Left renal cortex interstitium (tissue), 4 donors: ENCODE data around the gene EIF4G2. TPM values are rescaled to one million over a fixed set of nuclear protein-coding genes. Genes with fewer than 3 reads are reported as not detected.

ENCODE experiments used
- DNase-seq, 4 donors: peaks; one replicate each; pipeline ENCODE4 v3.0.0-alpha.2; 2013; ENCODE audit warnings: low read depth in 4 of 4, low spot score in 2 of 4, missing footprints in 1 of 4
- polyA plus RNA-seq, 4 donors: library from polyadenylated mRNA; unstranded; fragments of 120-200 nt; gene quantifications; one replicate each; pipeline ENCODE4 v1.2.1, GENCODE V29; 2013; ENCODE audit not compliant: insufficient read length in 4 of 4

Gene EIF4G2
- polyA plus RNA-seq, 4 donors = 792 to 886 (median 869) TPM

DNA sequence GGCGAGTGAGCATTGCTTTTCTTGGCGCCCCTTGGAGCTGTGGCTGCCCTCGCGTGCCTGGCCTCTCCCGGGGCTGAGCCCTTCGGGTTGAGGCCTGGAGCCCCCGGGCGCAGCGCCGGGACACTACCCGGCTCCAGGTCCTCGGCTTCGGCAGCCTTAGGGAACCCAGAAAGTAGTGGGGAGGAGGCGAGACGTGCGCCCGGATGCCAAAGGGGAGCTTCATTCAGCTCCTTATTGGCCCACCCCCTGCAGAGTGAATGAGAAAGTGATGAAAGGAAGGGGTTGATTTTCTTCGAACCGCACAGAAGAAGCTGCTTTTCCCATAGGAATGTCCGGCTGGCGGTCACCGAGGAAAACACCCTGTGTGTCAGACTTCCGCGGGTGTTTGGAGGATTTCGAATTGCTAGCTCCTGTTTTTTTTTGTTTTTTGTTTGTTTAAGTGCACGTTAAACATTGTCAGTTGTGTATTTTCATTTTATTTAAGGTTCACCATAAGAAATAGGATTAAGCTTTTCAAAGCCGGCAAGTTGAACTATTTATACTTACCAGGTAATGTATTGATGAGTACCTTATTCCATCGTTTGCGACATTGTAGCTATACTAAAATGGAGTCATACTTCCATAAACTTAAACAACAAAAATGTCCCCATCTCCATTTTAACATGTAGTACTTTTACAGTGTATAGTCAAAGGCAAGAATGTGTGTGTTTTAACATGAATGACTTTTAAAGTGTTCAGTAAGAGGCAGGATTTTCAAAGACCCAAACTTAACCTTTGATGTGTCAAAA is 841 bp upstream of the EIF4G2 start:
- DNase-seq = peak; percentile 20 to 69 (median 32)

- DNase-seq = peak in 1 of 4 donors; percentile 18
Measured at GRCh38 chr11:10808235-10808552, 532 bp downstream of the EIF4G2 start.

GRCh38 chr11:10807493-10808234 is 1.1 kb downstream of the EIF4G2 start:
- peak; percentile 28 to 54 (median 38) for DNase-seq

GRCh38 chr11:10806206-10806605 is 2.5 kb downstream of the EIF4G2 start:
- DNase-seq = no peak

DNA sequence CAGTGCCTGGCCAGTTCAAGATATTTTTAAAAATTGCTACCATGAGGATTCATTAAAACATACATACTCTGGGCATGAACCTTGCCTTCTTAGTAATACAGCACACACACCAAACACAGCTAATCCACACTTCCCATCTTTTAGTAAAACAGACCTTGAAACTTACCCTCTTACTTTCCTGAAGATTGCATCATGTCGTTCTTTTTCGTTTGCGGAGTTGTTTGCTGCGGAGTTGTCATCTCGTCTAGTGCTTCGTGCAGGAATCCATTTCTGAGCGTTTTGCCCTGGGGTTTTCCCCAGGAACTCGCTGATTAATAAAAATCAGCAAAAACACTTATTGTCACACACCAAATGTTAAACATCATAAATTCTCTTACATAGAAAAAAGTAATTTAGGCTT is 3.0 kb downstream of the EIF4G2 start:
- no peak for DNase-seq

- DNase-seq = no peak
Measured at GRCh38 chr11:10803676-10804075, 5.0 kb downstream of the EIF4G2 start.

GRCh38 chr11:10800292-10800691 is 8.4 kb downstream of the EIF4G2 start:
- DNase-seq = no peak

DNA sequence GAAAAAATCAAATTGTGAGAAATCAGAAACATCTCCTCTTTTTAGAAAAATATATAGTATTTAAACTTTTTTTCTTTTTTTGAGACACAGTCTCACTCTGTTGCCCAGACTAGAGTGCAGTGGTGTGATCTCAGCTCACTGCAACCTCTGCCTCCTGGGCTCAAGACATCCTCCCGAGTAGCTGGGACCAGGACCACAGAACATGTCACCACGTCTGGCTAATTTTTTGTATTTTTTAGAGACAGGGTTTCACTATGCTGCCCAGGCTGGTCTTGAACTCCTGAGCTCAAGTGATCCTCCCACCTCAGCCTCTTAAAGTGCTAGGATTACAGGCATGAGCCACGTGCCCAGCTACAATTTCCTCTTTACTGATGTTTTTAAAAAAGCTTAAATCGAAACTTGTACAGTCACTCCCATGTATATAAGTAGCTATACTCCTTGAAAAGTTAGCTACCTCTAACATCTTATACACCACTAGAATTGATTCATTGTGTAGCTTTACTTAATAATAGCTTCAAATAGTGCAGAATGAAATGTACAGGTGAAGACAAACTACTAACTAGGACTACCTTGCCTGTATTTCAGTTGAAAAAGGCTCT is 10.3 kb downstream of the EIF4G2 start:
- no peak for DNase-seq

DNA sequence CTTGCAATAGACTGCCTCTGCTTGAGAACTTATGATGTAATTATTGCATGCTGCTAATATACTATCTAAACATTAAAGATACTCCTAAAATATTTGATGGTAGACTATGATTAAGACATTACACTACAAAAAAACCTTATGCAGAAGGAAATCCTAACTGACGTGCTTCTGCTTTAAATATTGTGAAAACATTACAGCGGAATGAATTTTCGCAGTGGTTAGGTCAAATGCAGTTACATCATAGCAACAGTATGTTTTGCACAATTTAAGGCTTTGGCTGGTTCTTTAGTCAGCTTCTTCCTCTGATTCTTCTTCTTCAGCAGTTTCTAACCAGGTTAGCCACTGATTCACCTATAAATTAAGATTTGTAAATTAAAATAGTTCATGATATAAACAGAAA is 11.2 kb downstream of the EIF4G2 start:
- no peak for DNase-seq

DNA sequence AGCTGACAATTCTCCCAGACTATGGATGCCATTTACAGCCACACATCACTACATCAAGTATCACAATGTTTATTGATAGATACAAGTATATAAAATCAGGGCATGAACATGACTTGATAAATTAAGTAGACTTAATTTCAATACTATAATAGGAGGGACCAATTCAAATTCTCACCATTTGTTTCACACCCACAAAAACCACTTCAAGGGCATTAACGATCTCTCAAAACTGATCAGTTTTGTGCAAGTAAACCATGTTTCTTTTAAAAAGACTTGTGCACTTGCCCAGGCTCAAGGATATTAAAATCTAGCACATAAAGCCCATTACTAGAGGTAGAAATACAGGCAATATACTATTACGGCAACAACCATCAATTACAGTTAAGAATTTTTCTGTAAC is 11.7 kb downstream of the EIF4G2 start:
- no peak for DNase-seq

DNA sequence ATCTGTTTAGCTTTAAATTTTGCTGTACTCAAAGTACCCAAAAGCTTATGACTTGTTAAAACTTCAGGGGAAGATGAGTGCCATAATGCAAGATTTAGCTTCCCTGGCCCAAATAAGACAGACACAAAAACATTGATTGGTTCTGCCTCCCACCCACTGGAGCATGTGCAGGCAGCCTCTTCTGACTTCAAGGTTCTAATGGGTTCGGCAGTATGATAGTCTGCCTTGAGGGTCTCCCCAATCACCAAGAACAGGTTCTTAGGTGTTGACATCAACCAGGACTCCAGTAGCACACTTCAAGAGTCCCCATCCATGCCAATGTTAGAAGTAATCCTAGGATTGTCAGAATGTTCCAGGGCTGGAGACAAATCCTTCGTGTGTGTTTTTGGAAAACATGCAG is 12.5 kb downstream of the EIF4G2 start:
- no peak for DNase-seq

- DNase-seq = no peak
Measured at GRCh38 chr11:10793470-10794255, 15.1 kb downstream of the EIF4G2 start.

DNA sequence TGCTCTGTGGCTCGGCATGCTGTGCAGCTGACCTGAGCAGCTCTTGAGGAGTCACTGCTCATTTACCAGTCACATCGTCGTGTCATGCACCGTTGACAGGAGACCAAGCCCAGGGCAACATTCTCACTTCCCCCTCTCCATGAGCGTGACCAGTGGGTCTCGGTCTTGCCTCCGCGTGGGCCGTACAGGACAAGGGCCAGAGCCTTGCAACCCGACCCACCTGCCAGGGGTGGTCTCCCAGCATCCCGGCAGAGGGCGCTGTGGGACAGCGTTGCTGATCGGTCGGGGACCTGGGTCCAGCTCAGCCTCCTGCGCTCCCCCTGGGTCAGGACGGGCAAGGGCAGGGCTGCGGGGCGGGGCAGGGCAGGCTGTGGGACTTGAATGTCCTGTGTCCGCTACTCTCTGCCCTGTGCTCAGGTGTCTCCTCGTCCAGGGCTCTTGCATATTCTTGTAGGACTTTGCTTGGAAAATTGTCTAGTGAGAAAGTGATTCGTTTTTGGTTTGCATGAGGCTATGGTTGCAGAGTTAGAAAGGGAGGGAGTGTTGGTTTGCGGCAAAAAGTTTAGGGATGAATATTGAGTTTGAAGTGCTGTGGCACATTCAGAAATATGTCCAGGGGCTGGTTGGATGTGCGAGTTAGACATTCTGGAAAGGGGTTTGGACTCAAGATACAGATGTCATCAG is 16.2 kb downstream of the EIF4G2 start:
- peak in 3 of 4 donors; percentile 41 to 59 (median 54) for DNase-seq

DNA sequence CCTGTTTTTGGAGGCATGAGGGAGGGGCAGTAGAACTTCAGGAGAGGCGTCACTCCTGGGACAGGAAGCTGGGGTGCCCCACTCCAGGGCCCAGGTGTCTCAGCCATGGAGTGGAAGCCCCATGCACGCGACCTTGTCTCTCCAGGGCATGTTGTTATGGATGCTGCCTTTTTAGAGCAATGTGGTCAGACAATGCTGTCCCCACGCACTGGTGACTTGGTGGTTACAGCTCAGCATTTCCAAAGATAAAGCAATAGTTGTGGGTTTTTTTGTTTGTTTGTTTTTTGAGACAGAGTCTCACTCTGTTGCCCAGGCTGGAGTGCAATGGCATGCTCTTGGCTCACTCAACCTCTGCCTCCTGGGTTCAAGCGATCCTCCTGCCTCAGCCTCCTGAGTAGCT is 22.3 kb downstream of the EIF4G2 start:
- DNase-seq = no peak

DNA sequence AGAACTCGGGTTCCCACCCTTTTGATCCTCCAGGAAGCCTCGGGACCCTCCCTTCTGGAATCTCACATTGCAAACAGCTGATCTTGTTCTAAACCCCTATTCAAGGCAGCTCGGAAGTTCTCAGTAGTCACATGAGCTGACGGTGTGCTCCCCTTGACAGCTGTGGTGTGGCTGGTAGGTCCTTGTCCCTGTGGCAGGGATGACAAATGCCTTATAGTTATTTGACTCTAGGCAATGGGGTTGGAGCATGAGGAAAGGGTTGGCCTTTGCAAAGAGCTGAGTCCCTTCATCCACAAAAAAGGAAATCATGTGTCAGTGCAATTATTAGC is 23.6 kb downstream of the EIF4G2 start:
- no peak for DNase-seq

DNA sequence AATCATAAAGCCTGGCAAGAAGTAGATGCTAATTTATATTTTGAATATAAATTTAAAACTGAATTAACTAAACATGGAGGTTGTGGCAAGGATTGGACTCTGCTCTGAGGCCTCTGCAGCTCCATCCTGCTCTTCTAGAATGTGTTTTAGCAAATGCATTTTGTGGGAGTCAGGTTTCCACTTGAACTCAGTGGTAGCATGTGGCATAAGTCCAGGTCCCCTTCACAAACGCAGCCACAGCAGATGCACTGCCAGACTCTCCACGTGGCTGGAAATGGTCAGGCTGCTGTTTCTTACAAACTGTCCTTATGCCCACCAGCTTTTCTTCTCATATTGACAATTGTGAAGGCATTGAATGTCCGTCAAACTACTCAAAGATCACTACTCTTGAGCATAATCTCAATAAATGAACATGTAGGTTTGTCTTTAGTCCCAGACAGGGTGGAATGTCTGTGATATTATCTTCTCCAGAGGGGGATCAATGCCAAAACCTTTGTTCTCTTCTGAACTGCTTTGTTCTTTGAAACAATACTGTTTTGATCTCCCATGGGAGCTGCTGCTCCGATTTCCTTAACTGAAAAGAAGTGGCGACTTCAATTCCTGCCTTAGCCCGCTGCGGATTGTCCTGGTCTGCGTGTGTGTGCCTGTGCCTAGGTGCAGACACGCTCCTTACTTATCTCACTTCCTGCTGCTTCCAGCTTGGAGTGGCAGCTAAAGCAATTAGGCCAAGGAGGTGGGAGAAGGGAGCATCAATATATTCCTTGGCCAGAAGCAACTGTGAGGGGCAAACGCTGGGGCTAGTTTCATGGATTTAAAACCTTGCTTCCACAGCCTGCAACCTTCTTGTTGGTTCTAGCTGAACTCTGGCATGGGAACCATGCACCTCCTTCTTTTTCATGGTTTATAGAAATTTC is 24.2 kb downstream of the EIF4G2 start:
- DNase-seq = no peak

DNA sequence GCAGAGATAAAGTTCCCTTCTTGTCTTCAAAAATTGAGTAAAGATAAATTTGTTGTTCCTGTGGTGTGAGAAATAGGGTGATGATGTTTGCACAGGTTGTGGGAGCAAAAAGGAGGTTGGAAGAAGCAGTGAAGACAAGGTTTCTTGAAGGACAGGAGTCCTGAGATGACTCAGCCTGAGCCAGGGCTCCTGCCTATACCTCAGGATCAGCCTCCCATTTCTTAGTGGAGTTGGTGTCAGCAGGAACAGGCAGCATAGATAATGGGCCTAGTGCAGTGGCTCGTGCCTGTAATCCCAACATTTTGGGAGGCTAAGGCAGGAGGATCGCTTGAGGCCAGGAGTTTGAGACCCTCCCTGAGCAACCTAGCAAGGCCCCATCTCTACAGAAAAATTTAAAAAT is 28.7 kb downstream of the EIF4G2 start:
- DNase-seq = no peak

DNA sequence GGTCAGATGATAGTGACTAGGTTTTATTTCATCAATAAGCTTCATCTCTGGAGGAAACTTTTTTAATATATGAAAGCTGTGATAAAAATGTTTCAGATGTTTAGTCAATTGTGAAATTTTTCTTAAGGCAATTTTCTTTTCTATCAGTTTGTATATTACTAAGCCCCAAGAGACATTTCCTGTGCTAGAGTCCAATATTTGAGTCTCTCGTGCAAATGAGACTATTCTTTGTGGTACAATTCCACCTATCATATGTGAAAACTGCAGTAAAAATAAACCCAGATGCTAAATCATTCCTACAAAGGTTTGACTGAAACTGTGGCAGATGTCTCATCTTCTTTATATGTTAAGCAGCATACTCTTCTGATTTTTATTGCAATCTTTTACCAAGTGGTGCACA is 29.6 kb downstream of the EIF4G2 start:
- no peak for DNase-seq

- no peak for DNase-seq
Measured at GRCh38 chr11:10778217-10778970, 30.3 kb downstream of the EIF4G2 start.
